Measurements from ENCODE around the gene CPVL. TPM values are rescaled to one million over a fixed set of nuclear protein-coding genes. Genes with fewer than 3 reads are reported as not detected.

The CPVL gene
- total and polyA plus RNA-seq, 4 donors, result 6.0 to 39.0 (median 12.9) TPM

GRCh38 chr7:28976022-28976421, 170.3 kb downstream of the CPVL start:
- TF ChIP-seq GABPA (IDR thresholded peaks at IDR 0.05 in 1 of 2, conservative IDR thresholded peaks at IDR 0.05 in 1 of 2) (no peak), JUND (IDR thresholded peaks at IDR 0.05) (no peak), RAD21 (IDR thresholded peaks at IDR 0.05) (no peak), ATF3 (IDR thresholded peaks at IDR 0.05) (no peak), NR2F2 (IDR thresholded peaks at IDR 0.05) (no peak), FOXA1 (IDR thresholded peaks at IDR 0.05) (no peak), MAX (IDR thresholded peaks at IDR 0.05) (no peak), HNF4A (conservative IDR thresholded peaks at IDR 0.05) (no peak), TAF1 (conservative IDR thresholded peaks at IDR 0.05) (no peak), REST (IDR thresholded peaks at IDR 0.05) (no peak), EGR1 (IDR thresholded peaks at IDR 0.05; ENCODE audit: low read depth in 2 of 2) (no peak)
- H3K27ac ChIP-seq (ENCODE audit: low read depth in 1 of 2, low read length in 2 of 2), result no peak overlapping the region
- no peak overlapping the region for H3K9ac ChIP-seq (ENCODE audit: low read depth in 1 of 2, low read length in 2 of 2)
- DNase-seq (ENCODE audit: low spot score), result no peak
- no peaks in the 10 kb centered on the region for H3K4me1 ChIP-seq (ENCODE audit: control insufficient read depth in 4 of 4, insufficient read depth in 4 of 4, low read length in 3 of 4)
- H3K36me3 ChIP-seq (ENCODE audit: control insufficient read depth in 4 of 4, insufficient read depth in 3 of 4, low read depth in 1 of 4, low read length in 3 of 4), result no peaks in the 10 kb centered on the region
- WGBS, result 88% methylated on average over 3 of the region's 3 CpGs
- H3K4me3 ChIP-seq (ENCODE audit: low read depth in 1 of 3, low read length in 3 of 3), result no peak overlapping the region
- no peaks in the 10 kb centered on the region for H3K27me3 ChIP-seq (ENCODE audit: control insufficient read depth in 4 of 4, insufficient read depth in 4 of 4, low read length in 3 of 4)
- peaks cover 13 to 49% (median 22%) of the 10 kb centered on the region in 4 donors for H3K9me3 ChIP-seq (ENCODE audit: control insufficient read depth in 4 of 4, low read length in 3 of 4)

- Histone ChIP-seq H3K4me1 (ENCODE audit: control insufficient read depth in 4 of 4, insufficient read depth in 4 of 4, low read length in 3 of 4) (no peaks in the 10 kb centered on the region), H3K4me3 (ENCODE audit: low read depth in 1 of 3, low read length in 3 of 3) (peak overlapping the region in 1 of 3 donors; percentile 2), H3K27ac (ENCODE audit: low read depth in 1 of 2, low read length in 2 of 2) (no peak overlapping the region), H3K27me3 (ENCODE audit: control insufficient read depth in 4 of 4, insufficient read depth in 4 of 4, low read length in 3 of 4) (no peaks in the 10 kb centered on the region), H3K9ac (ENCODE audit: low read depth in 1 of 2, low read length in 2 of 2) (no peak overlapping the region), H3K9me3 (ENCODE audit: control insufficient read depth in 4 of 4, low read length in 3 of 4) (peaks cover 11 to 67% (median 28%) of the 10 kb centered on the region in 4 donors), H3K36me3 (ENCODE audit: control insufficient read depth in 4 of 4, insufficient read depth in 3 of 4, low read depth in 1 of 4, low read length in 3 of 4) (no peaks in the 10 kb centered on the region)
- 91% methylated on average over 3 of the region's 3 CpGs for WGBS
- DNase-seq (ENCODE audit: low spot score), result no peak
- no peak for TF ChIP-seq FOXA1 (IDR thresholded peaks at IDR 0.05)
- no peak for TF ChIP-seq ZBTB33 (IDR thresholded peaks at IDR 0.05)
- TF ChIP-seq JUND (IDR thresholded peaks at IDR 0.05), result no peak
- no peak for TF ChIP-seq SP1 (IDR thresholded peaks at IDR 0.05)
- no peak for TF ChIP-seq CTCF (IDR thresholded peaks at IDR 0.05; ENCODE audit: low read depth, low read length, missing input control)
- no peak for TF ChIP-seq GABPA (IDR thresholded peaks at IDR 0.05 in 1 of 2, conservative IDR thresholded peaks at IDR 0.05 in 1 of 2)
Measured at GRCh38 chr7:28973591-28973990, 172.7 kb downstream of the CPVL start.
